NCI-H748 (cell line): Measurements from ENCODE around the gene NEURL1.
"Not testable (repeated sequence)": the region's sequence is repeated elsewhere in the genome, so short reads cannot be mapped to it uniquely, and the experiment has no call there.

Source experiments
- DNase-seq: peaks from one replicate; lab custom pipeline; 2025; ENCODE audit not compliant: unreplicated experiment; lab: John Stamatoyannopoulos, UW

NEURL1 gene

GRCh38 chr10:103512591-103513379 lies 19.3 kb downstream of the NEURL1 start:
- no peak for DNase-seq

GRCh38 chr10:103513380-103514060 lies 20.0 kb downstream of the NEURL1 start:
- DNase-seq: no peak

GRCh38 chr10:103514244-103514643 lies 20.7 kb downstream of the NEURL1 start:
- no peak for DNase-seq

- no peak for DNase-seq
Observed at GRCh38 chr10:103517234-103518085, 24.0 kb downstream of the NEURL1 start.

- no peak for DNase-seq
Observed at GRCh38 chr10:103519798-103520197, 26.3 kb downstream of the NEURL1 start.

- DNase-seq: not testable (repeated sequence)
Observed at GRCh38 chr10:103522006-103522405, 28.5 kb downstream of the NEURL1 start.

- DNase-seq: no peak
Observed at GRCh38 chr10:103523683-103524082, 30.2 kb downstream of the NEURL1 start.

- no peak for DNase-seq
Observed at GRCh38 chr10:103525901-103526300, 32.4 kb downstream of the NEURL1 start.

- DNase-seq: not testable (repeated sequence)
Observed at GRCh38 chr10:103527476-103527875, 34.0 kb downstream of the NEURL1 start.

- DNase-seq: no peak
Observed at GRCh38 chr10:103528549-103528948, 35.0 kb downstream of the NEURL1 start.

- no peak for DNase-seq
Observed at GRCh38 chr10:103529539-103529938, 36.0 kb downstream of the NEURL1 start.

GRCh38 chr10:103533827-103534226 lies 40.3 kb downstream of the NEURL1 start:
- no peak for DNase-seq

- DNase-seq: no peak
Observed at GRCh38 chr10:103534621-103535498, 41.4 kb downstream of the NEURL1 start.

GRCh38 chr10:103535595-103535994 lies 42.1 kb downstream of the NEURL1 start:
- no peak for DNase-seq

- no peak for DNase-seq
Observed at GRCh38 chr10:103539751-103540150, 46.2 kb downstream of the NEURL1 start.

- no peak for DNase-seq
Observed at GRCh38 chr10:103540722-103541121, 47.2 kb downstream of the NEURL1 start.

- no peak for DNase-seq
Observed at GRCh38 chr10:103541616-103542015, 48.1 kb downstream of the NEURL1 start.

GRCh38 chr10:103542764-103543616 lies 49.5 kb downstream of the NEURL1 start:
- peak; percentile 88 for DNase-seq

GRCh38 chr10:103543617-103544525 lies 50.4 kb downstream of the NEURL1 start:
- no peak for DNase-seq
